DMS114 treated with DMSO at 0.1 percent for 48 hours (cell line): ENCODE results near the gene POLR1B.
"Not testable (repeated sequence)": the region's sequence is repeated elsewhere in the genome, so short reads cannot be mapped to it uniquely, and the experiment has no call there.

ENCODE experiments used
- DNase-seq: peaks from one replicate; lab custom pipeline; 2025; ENCODE audit not compliant: unreplicated experiment; lab: John Stamatoyannopoulos, UW

Gene POLR1B, protein sequence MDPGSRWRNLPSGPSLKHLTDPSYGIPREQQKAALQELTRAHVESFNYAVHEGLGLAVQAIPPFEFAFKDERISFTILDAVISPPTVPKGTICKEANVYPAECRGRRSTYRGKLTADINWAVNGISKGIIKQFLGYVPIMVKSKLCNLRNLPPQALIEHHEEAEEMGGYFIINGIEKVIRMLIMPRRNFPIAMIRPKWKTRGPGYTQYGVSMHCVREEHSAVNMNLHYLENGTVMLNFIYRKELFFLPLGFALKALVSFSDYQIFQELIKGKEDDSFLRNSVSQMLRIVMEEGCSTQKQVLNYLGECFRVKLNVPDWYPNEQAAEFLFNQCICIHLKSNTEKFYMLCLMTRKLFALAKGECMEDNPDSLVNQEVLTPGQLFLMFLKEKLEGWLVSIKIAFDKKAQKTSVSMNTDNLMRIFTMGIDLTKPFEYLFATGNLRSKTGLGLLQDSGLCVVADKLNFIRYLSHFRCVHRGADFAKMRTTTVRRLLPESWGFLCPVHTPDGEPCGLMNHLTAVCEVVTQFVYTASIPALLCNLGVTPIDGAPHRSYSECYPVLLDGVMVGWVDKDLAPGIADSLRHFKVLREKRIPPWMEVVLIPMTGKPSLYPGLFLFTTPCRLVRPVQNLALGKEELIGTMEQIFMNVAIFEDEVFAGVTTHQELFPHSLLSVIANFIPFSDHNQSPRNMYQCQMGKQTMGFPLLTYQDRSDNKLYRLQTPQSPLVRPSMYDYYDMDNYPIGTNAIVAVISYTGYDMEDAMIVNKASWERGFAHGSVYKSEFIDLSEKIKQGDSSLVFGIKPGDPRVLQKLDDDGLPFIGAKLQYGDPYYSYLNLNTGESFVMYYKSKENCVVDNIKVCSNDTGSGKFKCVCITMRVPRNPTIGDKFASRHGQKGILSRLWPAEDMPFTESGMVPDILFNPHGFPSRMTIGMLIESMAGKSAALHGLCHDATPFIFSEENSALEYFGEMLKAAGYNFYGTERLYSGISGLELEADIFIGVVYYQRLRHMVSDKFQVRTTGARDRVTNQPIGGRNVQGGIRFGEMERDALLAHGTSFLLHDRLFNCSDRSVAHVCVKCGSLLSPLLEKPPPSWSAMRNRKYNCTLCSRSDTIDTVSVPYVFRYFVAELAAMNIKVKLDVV

DNA sequence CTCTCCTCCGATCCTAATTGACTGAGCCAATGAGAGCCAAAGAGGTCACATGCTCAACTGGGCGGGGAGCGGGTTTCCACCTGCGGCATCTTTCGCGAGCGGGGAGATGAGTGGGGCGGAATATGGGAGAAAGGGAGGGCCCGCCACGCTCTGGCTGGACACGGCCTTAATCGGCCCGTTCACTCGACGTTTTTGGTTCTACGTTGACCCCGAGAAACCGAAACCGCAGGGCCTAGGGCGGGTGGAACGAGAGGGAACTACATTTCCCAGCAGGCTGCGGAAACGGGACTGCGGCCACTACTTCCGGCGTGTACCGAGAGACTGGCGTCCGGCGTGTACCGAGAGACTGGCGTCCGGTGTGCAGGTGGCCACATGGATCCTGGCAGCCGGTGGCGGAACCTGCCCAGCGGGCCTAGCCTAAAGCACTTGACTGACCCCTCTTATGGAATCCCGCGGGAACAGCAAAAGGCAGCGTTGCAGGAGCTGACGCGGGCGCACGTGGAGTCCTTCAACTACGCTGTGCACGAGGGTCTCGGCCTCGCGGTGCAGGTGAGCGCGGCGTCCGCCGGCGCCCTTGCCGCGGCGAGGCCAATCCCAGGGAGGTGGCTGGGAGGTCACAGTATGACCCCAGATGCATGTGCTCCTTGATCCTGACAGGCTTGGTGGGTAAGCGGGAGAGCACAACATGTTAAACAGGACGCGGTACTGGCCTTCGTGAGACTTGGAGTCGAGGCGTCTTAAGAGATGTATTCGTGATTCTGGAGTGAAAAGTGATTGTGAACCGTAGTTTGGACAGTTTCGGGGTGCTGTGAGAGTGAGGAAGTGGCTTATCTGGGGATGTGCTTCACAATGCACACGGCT lies at the start of gene POLR1B:
Gene POLR1B (plus strand): TSS at position 343 of the 861 bp plus-strand sequence. CDS start 30 bp downstream, at position 373.
- peak; percentile 55 for DNase-seq

DNA sequence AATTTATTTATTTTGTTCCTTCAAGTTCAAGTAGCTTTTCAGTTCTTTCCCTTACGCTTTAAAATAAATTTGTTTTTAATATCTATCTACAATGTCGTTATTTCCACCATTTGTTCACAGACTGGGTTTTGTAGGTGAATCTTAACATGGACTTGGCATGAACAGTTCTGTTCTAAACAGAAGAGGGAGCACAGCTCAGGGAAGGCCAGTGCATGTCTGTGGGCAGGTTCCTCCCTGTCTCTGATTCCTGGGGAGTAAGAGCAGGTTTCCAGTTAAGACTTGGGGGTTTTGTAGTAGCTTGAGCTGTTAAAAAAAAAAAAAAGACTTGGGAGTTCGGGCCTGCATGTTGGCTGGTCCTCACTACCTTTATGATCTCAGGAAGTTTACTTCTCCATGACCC lies 49.2 kb upstream of the POLR1B start:
- no peak for DNase-seq

DNA sequence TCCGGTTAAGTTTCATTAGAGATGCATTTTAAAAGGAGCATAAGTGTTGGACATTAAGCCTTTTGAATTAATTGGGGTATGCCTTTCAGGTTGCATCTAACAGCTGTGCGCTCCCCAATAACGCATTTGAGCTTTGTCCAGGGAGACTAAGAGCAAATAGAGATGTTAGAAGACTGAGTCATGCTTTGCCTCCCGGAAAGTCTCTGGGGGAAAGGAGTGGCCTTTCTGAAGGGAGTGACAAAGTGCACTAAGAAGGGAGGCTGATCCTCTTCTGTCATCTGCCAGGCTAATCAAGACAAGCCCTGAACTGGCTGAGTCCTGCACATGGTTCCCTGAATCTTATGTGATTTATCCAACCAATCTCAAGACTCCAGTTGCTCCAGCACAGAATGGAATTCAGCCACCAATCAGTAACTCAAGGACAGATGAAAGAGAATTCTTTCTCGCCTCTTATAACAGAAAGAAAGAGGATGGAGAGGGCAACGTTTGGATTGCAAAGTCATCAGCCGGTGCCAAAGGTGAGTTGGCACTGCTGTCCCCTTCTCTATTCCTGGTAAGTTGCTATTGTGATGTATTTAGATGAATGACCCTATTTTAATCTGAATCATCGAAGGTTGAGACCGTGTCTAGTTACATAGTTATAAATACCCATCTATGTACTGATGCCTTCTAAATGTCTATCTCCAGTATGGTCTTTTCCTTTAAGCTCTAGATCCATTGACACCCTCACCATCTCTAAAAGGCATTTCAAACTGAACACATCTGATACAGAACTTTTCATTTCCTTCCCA lies 48.2 kb upstream of the POLR1B start:
- DNase-seq = no peak

DNA sequence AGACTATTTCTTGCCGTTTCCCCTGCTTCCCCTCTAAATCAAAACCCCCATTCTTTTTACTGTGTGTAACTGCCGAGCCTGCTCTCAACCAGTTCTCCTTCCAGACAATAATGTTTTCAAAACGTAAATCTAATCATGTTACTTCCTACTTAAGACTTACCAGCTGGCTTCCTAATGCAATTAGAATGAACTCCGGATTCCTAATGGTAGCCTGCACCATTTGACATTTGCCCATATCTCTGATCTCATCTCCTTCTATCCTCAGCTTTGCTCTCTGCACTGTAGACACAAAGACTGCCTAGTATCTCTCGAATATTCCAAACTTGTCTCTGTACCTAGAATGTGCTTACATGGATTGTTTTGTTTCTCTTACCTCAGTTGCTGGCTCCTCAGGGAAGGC lies 47.4 kb upstream of the POLR1B start:
- no peak for DNase-seq

DNA sequence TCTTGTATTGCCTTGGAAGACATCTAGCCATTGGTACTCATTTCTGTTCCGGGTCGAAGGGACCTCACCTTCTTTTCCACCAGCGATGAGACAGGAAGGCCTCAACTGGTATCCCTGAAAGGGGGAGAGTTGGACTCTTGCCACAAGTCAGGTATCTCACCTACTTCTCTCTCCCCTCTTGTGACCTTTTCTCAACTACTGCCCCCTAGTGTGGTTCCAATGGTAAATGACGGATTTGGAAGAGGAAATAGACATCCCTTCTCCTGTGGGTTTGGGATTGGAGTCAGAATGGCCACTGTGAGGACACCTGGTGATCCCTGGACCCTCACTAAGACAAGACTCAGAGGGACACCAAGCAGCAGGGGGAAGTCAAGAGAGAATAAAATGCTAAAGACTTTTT lies 46.4 kb upstream of the POLR1B start:
- DNase-seq = not testable (repeated sequence)

DNA sequence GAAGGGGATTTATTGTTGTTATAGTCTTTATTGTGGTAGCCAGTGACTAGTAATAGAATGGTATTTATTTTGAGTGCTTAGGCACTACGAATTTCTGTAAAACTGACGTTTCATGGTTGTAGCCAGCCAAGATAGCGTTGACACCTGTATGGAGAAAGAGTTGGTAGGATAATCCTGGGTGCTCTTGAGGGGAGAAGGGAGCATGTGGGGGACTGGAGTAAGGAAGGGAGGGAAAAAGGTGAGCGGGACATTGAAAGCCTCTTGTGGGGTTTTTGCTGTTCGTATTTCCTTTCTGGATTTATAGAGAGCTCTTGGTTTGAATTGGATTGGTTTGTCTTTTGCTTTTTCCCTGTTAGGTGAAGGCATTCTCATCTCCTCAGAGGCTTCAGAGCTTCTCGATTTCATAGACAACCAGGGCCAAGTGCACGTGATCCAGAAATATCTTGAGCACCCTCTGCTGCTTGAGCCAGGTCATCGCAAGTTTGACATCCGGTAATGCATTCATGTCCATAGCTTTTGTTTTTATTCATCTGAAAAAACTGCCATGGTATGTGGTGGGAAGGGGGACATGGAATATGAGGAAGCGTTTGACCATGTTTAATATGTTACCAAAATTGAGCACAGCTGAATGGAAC lies 41.3 kb upstream of the POLR1B start:
- DNase-seq = not testable (repeated sequence)

DNA sequence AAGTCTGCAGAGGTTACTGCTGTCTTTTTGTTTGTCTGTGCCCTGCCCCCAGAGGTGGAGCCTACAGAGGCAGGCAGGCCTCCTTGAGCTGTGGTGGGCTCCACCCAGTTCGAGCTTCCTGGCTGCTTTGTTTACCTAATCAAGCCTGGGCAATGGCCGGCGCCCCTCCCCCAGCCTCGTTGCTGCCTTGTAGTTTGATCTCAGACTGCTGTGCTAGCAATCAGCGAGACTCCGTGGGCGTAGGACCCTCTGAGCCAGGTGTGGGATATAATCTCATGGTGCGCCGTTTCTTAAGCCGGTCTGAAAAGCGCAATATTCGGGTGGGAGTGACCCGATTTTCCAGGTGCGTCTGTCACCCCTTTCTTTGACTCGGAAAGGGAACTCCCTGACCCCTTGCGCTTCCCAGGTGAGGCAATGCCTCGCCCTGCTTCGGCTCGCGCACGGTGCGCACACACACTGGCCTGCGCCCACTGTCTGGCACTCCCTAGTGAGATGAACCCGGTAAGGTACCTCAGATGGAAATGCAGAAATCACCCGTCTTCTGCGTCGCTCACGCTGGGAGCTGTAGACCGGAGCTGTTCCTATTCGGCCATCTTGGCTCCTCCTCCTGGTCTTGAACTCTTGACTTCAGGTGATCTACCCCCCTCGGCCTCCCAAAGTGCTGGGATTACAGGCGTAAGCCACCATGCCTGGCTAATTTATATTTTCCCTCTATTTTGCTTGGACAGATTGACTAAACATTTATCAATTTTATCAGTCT lies 32.8 kb upstream of the POLR1B start:
- not testable (repeated sequence) for DNase-seq

DNA sequence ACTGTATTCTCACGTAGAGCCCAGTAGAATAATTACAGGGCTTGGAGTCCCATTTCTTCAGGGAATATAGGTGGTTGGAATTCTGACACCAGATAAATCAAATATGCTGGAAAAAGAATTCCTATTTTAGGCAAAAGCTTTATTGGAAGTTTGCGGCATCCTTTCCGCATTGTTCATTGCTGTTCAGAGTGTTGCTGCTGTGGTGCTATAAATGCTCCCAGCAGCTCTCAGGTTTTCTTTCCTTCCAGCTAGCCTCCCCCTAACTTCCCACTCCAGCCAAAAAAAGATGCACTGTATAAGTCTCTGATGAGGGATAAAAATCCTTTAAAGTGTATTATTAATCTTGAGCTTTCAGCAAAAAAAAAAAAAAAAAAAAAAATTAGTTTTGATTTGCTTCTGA lies 25.5 kb upstream of the POLR1B start:
- no peak for DNase-seq

DNA sequence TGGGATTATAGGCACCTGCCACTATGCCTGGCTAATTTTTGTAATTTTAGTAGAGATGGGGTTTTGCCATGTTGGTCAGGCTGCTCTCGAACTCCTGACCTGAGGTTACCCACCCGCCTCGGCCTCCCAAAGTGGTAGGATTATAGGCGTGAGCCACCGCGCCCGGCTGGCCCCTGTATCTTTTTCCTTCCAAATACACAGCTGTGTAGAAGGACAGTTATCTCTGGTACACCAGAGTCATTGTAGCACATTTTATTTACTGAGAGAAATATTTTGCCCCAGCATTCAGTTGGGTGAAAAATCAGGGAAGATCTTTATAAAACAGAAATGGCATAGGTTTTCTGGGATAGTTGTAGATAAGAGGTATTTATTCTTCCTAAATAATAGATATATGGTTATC lies 23.5 kb upstream of the POLR1B start:
- DNase-seq = no peak

DNA sequence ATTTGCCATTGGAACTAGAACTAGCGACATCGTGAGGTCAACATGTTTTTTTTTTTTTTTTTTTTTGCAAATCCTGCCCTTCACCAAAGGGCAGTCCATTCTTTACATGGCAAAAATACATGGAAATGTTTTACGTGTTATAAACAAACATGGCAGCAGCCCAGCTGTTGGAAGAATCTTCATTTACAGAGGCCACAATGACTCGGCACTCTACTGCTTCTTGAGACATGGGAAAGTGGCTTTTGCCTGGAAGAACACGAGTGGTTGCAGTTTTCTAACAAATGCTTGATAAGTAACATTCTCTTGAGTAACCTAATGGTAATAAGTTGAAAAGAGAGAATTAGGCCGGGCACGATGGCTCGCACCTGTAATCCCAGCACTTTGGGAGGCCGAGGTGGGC lies 22.8 kb upstream of the POLR1B start:
- no peak for DNase-seq

DNA sequence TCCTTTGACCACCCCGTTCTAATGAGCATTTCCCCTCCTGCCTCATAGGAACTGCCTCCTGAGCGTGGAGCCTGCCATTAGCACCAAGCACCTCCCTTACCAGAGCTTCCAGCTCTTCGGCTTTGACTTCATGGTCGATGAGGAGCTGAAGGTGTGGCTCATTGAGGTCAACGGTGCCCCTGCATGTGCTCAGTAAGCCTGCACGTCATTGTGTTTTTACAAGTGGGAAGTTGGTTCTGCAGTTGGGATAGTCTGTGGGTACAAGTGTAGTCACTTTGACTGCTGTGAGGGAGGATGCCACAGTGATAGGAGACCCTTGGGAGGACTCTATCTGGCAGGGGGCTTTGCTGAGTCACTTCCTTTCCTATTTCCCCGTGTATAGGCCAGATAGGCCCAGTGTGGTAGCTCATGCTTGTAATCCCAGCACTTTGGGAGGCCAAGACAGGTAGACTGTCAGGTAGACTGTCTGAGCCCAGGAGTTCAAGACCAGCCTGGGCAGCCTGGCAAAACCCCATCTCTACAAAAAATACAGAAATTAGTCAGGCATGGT lies 22.0 kb upstream of the POLR1B start:
- no peak for DNase-seq

DNA sequence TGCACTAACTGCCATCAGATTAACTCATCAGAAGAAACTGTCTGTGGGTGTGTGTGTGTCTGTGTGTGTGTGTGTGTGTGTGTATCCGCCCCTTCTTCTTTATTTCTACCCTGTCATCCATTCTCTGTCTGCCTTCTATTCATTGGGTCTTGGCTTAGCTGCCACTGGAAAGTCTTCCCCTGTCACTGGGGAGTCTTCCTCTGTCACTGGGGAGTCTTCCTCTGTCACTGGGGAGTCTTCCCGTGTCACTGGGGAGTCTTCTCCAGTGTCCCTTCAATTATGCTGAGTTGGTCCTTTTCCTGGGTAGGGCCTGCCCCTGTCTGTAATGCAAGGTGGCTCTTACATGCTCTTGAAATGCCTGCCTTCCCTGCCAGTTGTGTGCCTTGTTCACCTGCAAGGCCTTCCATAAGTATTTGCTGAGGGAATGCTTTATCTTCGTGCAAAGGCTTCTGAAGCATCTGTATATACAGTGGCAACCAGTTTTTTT lies 18.9 kb upstream of the POLR1B start:
- DNase-seq = no peak

DNA sequence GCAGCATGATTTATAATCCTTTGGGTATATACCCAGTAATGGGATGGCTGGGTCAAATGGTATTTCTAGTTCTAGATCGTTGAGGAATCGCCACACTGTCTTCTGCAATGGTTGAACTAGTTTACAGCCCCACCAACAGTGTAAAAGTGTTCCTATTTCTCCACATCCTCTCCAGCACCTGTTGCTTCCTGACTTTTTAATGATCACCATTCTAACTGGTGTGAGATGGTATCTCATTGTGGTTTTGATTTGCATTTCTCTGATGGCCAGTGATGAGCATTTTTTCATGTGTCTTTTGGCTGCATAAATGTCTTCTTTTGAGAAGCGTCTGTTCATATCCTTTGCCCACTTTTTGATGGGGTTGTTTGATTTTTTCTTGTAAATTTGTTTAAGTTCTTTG lies 18.0 kb upstream of the POLR1B start:
- not testable (repeated sequence) for DNase-seq

DNA sequence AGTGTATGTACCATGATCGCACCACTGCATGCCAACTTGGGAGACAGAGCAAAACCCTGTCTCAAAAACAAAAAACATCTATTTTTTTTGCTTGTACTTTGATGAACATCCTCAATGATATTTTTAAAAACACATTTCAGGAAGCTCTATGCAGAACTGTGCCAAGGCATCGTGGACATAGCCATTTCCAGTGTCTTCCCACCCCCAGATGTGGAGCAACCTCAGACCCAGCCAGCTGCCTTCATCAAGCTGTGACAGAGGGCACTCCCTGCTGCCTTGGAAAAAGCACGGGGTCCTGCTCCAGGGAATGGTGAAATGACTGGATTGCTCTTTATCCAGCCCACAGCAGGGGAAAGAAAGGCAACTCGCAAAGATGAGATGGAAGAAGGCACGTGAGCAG lies 13.7 kb upstream of the POLR1B start:
- no peak for DNase-seq

DNA sequence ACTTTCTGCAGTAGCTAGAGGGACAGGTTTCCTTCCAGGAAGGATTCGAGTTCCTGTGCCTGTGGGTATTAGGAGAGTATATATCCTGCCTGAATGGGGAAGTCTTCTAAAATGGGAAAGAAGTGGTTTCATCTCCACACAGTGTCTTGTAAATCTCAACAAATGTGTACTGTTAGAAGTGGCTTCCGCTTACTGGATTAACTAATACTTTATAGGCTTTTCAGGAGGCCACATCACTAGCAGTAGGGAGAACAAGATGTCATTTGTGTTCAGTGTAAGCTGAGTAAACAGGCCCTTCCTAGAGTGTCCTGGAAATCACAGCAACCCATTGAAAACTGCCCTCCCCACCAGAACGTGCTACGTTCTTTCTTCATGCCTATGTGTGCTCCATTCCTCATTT lies 12.5 kb upstream of the POLR1B start:
- no peak for DNase-seq

DNA sequence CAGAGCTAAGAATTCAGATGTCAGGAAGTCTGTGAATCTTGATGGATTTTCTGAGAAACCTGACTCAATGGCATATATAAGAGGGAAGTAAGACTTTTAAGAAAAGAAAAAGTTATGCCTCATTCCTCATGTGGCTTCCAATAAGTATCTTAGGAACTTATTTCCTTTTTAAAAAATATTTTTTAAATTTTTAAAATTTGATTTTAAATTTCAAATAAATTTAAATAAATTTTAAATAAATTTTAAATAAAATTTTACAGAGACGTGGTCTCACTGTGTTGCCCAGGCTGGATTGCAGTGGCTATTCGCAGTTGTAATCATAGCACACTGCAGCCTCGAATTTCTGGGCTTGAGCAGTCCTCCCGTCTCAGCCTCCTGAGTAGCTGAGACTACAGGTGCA lies 11.5 kb upstream of the POLR1B start:
- DNase-seq = no peak

DNA sequence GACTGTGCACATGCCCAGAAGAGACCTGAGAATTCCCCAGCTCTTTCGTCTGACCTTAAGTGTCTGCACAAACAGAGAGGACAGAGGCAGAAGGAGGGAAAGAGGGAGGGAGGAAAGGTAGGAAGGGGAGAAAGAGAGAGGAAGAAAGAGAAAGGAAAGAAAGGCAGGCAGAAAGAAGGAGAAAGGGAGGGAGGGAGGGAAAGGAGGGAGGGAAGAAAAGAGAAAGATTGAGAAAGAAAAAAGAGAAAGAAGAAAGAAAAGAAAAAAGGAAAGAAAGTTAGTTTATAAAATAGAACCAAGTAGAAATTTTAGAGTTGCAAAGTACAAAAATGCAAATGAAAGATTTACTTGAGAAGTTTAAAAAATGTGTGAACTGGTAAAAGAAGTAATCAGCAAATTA lies 7.4 kb upstream of the POLR1B start:
- DNase-seq = no peak

DNA sequence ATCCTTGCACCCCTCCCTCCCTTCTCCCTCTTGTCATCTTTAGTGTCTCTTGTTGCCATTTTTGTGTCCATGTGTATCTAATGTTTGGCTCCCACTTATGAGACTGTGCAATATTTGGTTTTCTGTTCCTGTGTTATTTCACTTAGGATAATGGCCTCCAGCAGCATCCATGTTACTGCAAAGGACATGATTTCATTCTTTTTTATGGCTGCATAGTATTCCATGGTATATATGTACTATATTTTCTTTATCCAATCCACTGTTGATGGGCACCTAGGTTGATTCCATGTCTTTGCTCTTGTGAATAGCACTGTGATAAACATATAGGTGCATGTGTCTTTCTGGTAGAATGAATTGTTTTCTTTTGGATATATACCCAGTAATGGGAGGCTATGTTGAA lies 5.6 kb upstream of the POLR1B start:
- DNase-seq = not testable (repeated sequence)
